ENCODE results near the gene LRP8.

LRP8 gene

GRCh38 chr1:53328541-53329499 lies 950 bp upstream of the LRP8 start:
- Histone ChIP-seq H2AFZ (ENCODE audit: low read length, unreplicated experiment) (no peak overlapping the region), H3K27ac (ENCODE audit: low read depth, low read length) (no peak overlapping the region), H3K79me2 (ENCODE audit: control insufficient read depth, insufficient read depth, low read length, unreplicated experiment) (no peaks in the 10 kb centered on the region), H3K36me3 (ENCODE audit: insufficient read depth, low read length) (peaks cover 4% of the 10 kb centered on the region; the same call in 1 of the 2 replicates), H3K4me1 (ENCODE audit: control insufficient read depth, insufficient read depth, low read length, unreplicated experiment) (peaks cover 13% of the 10 kb centered on the region), H3K27me3 (ENCODE audit: insufficient read depth, low read length) (no peaks in the 10 kb centered on the region), H3K4me3 (ENCODE audit: low read depth, low read length) (peak overlapping the region; percentile 78)

- Histone ChIP-seq H3K4me1 (ENCODE audit: control insufficient read depth, insufficient read depth, low read length, unreplicated experiment) (peaks cover 13% of the 10 kb centered on the region), H3K27me3 (ENCODE audit: insufficient read depth, low read length) (no peaks in the 10 kb centered on the region), H2AFZ (ENCODE audit: low read length, unreplicated experiment) (peak overlapping the region; percentile 68), H3K27ac (ENCODE audit: low read depth, low read length) (peak overlapping the region; percentile 69; the same call in 1 of the 2 replicates), H3K36me3 (ENCODE audit: insufficient read depth, low read length) (peaks cover 4% of the 10 kb centered on the region; the same call in 1 of the 2 replicates), H3K79me2 (ENCODE audit: control insufficient read depth, insufficient read depth, low read length, unreplicated experiment) (no peaks in the 10 kb centered on the region), H3K4me3 (ENCODE audit: low read depth, low read length) (peak overlapping the region; percentile 95)
Measured at GRCh38 chr1:53327182-53327913, 522 bp downstream of the LRP8 start.

GRCh38 chr1:53326598-53327181 lies 1.2 kb downstream of the LRP8 start:
- H3K36me3 ChIP-seq (ENCODE audit: insufficient read depth, low read length), result peaks cover 4% of the 10 kb centered on the region; the same call in 1 of the 2 replicates
- peak overlapping the region; percentile 68 for H2AFZ ChIP-seq (ENCODE audit: low read length, unreplicated experiment)
- no peaks in the 10 kb centered on the region for H3K27me3 ChIP-seq (ENCODE audit: insufficient read depth, low read length)
- peak overlapping the region; percentile 69; the same call in 1 of the 2 replicates for H3K27ac ChIP-seq (ENCODE audit: low read depth, low read length)
- peak overlapping the region; percentile 95 for H3K4me3 ChIP-seq (ENCODE audit: low read depth, low read length)
- peaks cover 13% of the 10 kb centered on the region for H3K4me1 ChIP-seq (ENCODE audit: control insufficient read depth, insufficient read depth, low read length, unreplicated experiment)
- H3K79me2 ChIP-seq (ENCODE audit: control insufficient read depth, insufficient read depth, low read length, unreplicated experiment), result no peaks in the 10 kb centered on the region

- H3K79me2 ChIP-seq (ENCODE audit: control insufficient read depth, insufficient read depth, low read length, unreplicated experiment), result no peaks in the 10 kb centered on the region
- H2AFZ ChIP-seq (ENCODE audit: low read length, unreplicated experiment), result peak overlapping the region; percentile 68
- peaks cover 4% of the 10 kb centered on the region; the same call in 1 of the 2 replicates for H3K36me3 ChIP-seq (ENCODE audit: insufficient read depth, low read length)
Measured at GRCh38 chr1:53326088-53326597, 1.7 kb downstream of the LRP8 start.

GRCh38 chr1:53325326-53326087 lies 2.4 kb downstream of the LRP8 start:
- Histone ChIP-seq H3K36me3 (ENCODE audit: insufficient read depth, low read length) (peaks cover 4% of the 10 kb centered on the region; the same call in 1 of the 2 replicates), H3K4me3 (ENCODE audit: low read depth, low read length) (peak overlapping the region; percentile 95), H2AFZ (ENCODE audit: low read length, unreplicated experiment) (peak overlapping the region; percentile 46), H3K4me1 (ENCODE audit: control insufficient read depth, insufficient read depth, low read length, unreplicated experiment) (peaks cover 13% of the 10 kb centered on the region), H3K27me3 (ENCODE audit: insufficient read depth, low read length) (no peaks in the 10 kb centered on the region), H3K27ac (ENCODE audit: low read depth, low read length) (peak overlapping the region; percentile 69), H3K79me2 (ENCODE audit: control insufficient read depth, insufficient read depth, low read length, unreplicated experiment) (no peaks in the 10 kb centered on the region)

More at GRCh38 chr1:53326088-53326597, 1.7 kb downstream of the LRP8 start:
- peaks cover 13% of the 10 kb centered on the region for H3K4me1 ChIP-seq (ENCODE audit: control insufficient read depth, insufficient read depth, low read length, unreplicated experiment)
- peak overlapping the region; percentile 95 for H3K4me3 ChIP-seq (ENCODE audit: low read depth, low read length)
- H3K27ac ChIP-seq (ENCODE audit: low read depth, low read length), result peak overlapping the region; percentile 69
- no peaks in the 10 kb centered on the region for H3K27me3 ChIP-seq (ENCODE audit: insufficient read depth, low read length)

GRCh38 chr1:53324728-53325297 lies 3.1 kb downstream of the LRP8 start:
- no peaks in the 10 kb centered on the region for H3K79me2 ChIP-seq (ENCODE audit: control insufficient read depth, insufficient read depth, low read length, unreplicated experiment)
- peaks cover 4% of the 10 kb centered on the region; the same call in 1 of the 2 replicates for H3K36me3 ChIP-seq (ENCODE audit: insufficient read depth, low read length)
- peaks cover 13% of the 10 kb centered on the region for H3K4me1 ChIP-seq (ENCODE audit: control insufficient read depth, insufficient read depth, low read length, unreplicated experiment)
- peak overlapping the region; percentile 69; the same call in 1 of the 2 replicates for H3K27ac ChIP-seq (ENCODE audit: low read depth, low read length)
- H3K27me3 ChIP-seq (ENCODE audit: insufficient read depth, low read length), result no peaks in the 10 kb centered on the region
- H3K4me3 ChIP-seq (ENCODE audit: low read depth, low read length), result no peak overlapping the region
- H2AFZ ChIP-seq (ENCODE audit: low read length, unreplicated experiment), result no peak overlapping the region

GRCh38 chr1:53324321-53324720 lies 3.5 kb downstream of the LRP8 start:
- H3K27ac ChIP-seq (ENCODE audit: low read depth, low read length), result no peak overlapping the region
- H3K79me2 ChIP-seq (ENCODE audit: control insufficient read depth, insufficient read depth, low read length, unreplicated experiment), result no peaks in the 10 kb centered on the region
- H3K4me1 ChIP-seq (ENCODE audit: control insufficient read depth, insufficient read depth, low read length, unreplicated experiment), result peaks cover 13% of the 10 kb centered on the region
- H3K4me3 ChIP-seq (ENCODE audit: low read depth, low read length), result no peak overlapping the region
- no peaks in the 10 kb centered on the region for H3K27me3 ChIP-seq (ENCODE audit: insufficient read depth, low read length)
- no peak overlapping the region for H2AFZ ChIP-seq (ENCODE audit: low read length, unreplicated experiment)
- H3K36me3 ChIP-seq (ENCODE audit: insufficient read depth, low read length), result peaks cover 4% of the 10 kb centered on the region; the same call in 1 of the 2 replicates

- no peaks in the 10 kb centered on the region for H3K79me2 ChIP-seq (ENCODE audit: control insufficient read depth, insufficient read depth, low read length, unreplicated experiment)
- no peak overlapping the region for H3K27ac ChIP-seq (ENCODE audit: low read depth, low read length)
- H3K4me3 ChIP-seq (ENCODE audit: low read depth, low read length), result no peak overlapping the region
- H2AFZ ChIP-seq (ENCODE audit: low read length, unreplicated experiment), result no peak overlapping the region
- H3K4me1 ChIP-seq (ENCODE audit: control insufficient read depth, insufficient read depth, low read length, unreplicated experiment), result peaks cover 13% of the 10 kb centered on the region
- H3K27me3 ChIP-seq (ENCODE audit: insufficient read depth, low read length), result no peaks in the 10 kb centered on the region
- H3K36me3 ChIP-seq (ENCODE audit: insufficient read depth, low read length), result peaks cover 4% of the 10 kb centered on the region; the same call in 1 of the 2 replicates
Measured at GRCh38 chr1:53323316-53323715, 4.6 kb downstream of the LRP8 start.

GRCh38 chr1:53321776-53322602 lies 5.9 kb downstream of the LRP8 start:
- Histone ChIP-seq H3K36me3 (ENCODE audit: insufficient read depth, low read length) (peaks cover 4% of the 10 kb centered on the region; the same call in 1 of the 2 replicates), H3K4me1 (ENCODE audit: control insufficient read depth, insufficient read depth, low read length, unreplicated experiment) (peaks cover 10% of the 10 kb centered on the region), H3K27ac (ENCODE audit: low read depth, low read length) (no peak overlapping the region), H3K4me3 (ENCODE audit: low read depth, low read length) (no peak overlapping the region), H3K79me2 (ENCODE audit: control insufficient read depth, insufficient read depth, low read length, unreplicated experiment) (no peaks in the 10 kb centered on the region), H2AFZ (ENCODE audit: low read length, unreplicated experiment) (no peak overlapping the region), H3K27me3 (ENCODE audit: insufficient read depth, low read length) (no peaks in the 10 kb centered on the region)

Measured in ACC112 (cell line).